ENCODE results near the gene UBALD1.

The UBALD1 gene

GRCh38 chr16:4610011-4611005 is 4.4 kb downstream of the UBALD1 start:
- Histone ChIP-seq H3K4me3 (no peak overlapping the region), H3K27ac (no peak overlapping the region)
- TF ChIP-seq CTCF (IDR thresholded peaks at IDR 0.05), result no peak
- DNase-seq (ENCODE audit: low spot score), result no peak

- DNase-seq (ENCODE audit: low spot score), result no peak
- no peak overlapping the region for H3K27ac ChIP-seq
- no peak overlapping the region for H3K4me3 ChIP-seq
- no peak for TF ChIP-seq CTCF (IDR thresholded peaks at IDR 0.05)
Measured at GRCh38 chr16:4609200-4610010, 5.3 kb downstream of the UBALD1 start.

- Histone ChIP-seq H3K4me3 (no peak overlapping the region), H3K27ac (no peak overlapping the region)
- TF ChIP-seq CTCF (IDR thresholded peaks at IDR 0.05), result no peak
- DNase-seq (ENCODE audit: low spot score), result no peak
Measured at GRCh38 chr16:4608704-4608980, 6.0 kb downstream of the UBALD1 start.

- Histone ChIP-seq H3K27ac (no peak overlapping the region), H3K4me3 (no peak overlapping the region)
- no peak for TF ChIP-seq CTCF (IDR thresholded peaks at IDR 0.05)
- no peak for DNase-seq (ENCODE audit: low spot score)
Measured at GRCh38 chr16:4607841-4608703, 6.6 kb downstream of the UBALD1 start.

GRCh38 chr16:4606354-4606753 is 8.3 kb downstream of the UBALD1 start:
- DNase-seq (ENCODE audit: low spot score), result no peak
- no peak overlapping the region for H3K4me3 ChIP-seq
- TF ChIP-seq CTCF (IDR thresholded peaks at IDR 0.05), result no peak
- no peak overlapping the region for H3K27ac ChIP-seq

GRCh38 chr16:4604401-4604800 is 10.3 kb downstream of the UBALD1 start:
- DNase-seq (ENCODE audit: low spot score), result no peak
- no peak overlapping the region for H3K27ac ChIP-seq
- no peak for TF ChIP-seq CTCF (IDR thresholded peaks at IDR 0.05)

More at GRCh38 chr16:4604401-4604800, 10.3 kb downstream of the UBALD1 start:
- no peak overlapping the region for H3K4me3 ChIP-seq

All from coronary artery (tissue), 2 donors.